Left lung (tissue), 14 donors: Measurements from ENCODE around the gene PHYH. TPM values are rescaled to one million over a fixed set of nuclear protein-coding genes. Genes with fewer than 3 reads are reported as not detected.

Source experiments
- ATAC-seq: fragments of 200-7000 bp; cut with Tn5 transposase; one replicate; pipeline ENCODE4 v1.9.1; 2020; ENCODE audit warnings: moderate library complexity
- DNase-seq, 4 donors: peaks; one replicate each; pipeline ENCODE4 v3.0.0-alpha.2; 2013 to 2020
- H3K27ac ChIP-seq, 2 donors: fragments of 200-600 bp; sonication (generic) in 1 of 2; one replicate each; pipeline versions ENCODE4 v1.5.0 to v1.8.0; 2020 to 2021
- H3K27me3 ChIP-seq, 2 donors: fragments of 200-600 bp; sonication (generic) in 1 of 2; one replicate each; pipeline versions ENCODE4 v1.5.0 to v1.8.0; 2020 to 2021
- H3K36me3 ChIP-seq, 2 donors: fragments of 200-600 bp; sonication (generic) in 1 of 2; one replicate each; pipeline versions ENCODE4 v1.5.0 to v1.8.0; 2020 to 2021
- H3K4me1 ChIP-seq, 2 donors: fragments of 200-600 bp; one replicate each; pipeline ENCODE4 v1.8.0; 2021
- H3K4me3 ChIP-seq, 2 donors: fragments of 200-600 bp; sonication (generic) in 1 of 2; one replicate each; pipeline versions ENCODE4 v1.5.0 to v1.8.0; 2020 to 2021; ENCODE audit warnings: mild to moderate bottlenecking in 1 of 2
- H3K9me3 ChIP-seq, 2 donors: fragments of 200-600 bp; sonication (generic) in 1 of 2; one replicate each; pipeline versions ENCODE4 v1.5.0 to v1.8.0; 2020 to 2021
- intact Hi-C, 2 donors: fragments of 100-400 bp; cut with DNase I; formaldehyde crosslinking; loops; one replicate each; pipeline versions ENCODE4 v1.11.2 to v1.14.2; 2022
- long read RNA-seq, 12 donors: library from polyadenylated mRNA in 2 of 12; unstranded in 2 of 12; transcript quantifications; one replicate each; pipeline ENCODE4 v2.0.0 and lab custom pipeline, GENCODE V29; 2019 to 2026
- polyA plus RNA-seq, 6 donors: library from polyadenylated mRNA; unstranded; fragments of 120-200 nt; gene quantifications; one replicate each; pipeline ENCODE4 v1.2.1, GENCODE V29; 2013; ENCODE audit not compliant: insufficient read length in 6 of 6
- total RNA-seq, 2 donors: library from RNA; stranded (reverse); fragmentation: NEBNext Ultra II Directional; extraction: Animal tissue kit (Norgen Biotek cat#: 25700); gene quantifications; one replicate each; pipeline ENCODE4 v1.2.1, GENCODE V29; 2021
- TF ChIP-seq, protein P1 (sequence below), 2 donors: fragments of 200-600 bp; sonication (generic) in 1 of 2; IDR thresholded peaks; one replicate each; pipeline versions ENCODE4 v1.5.0 to v1.8.0; 2021; ENCODE audit warnings: antibody characterized with exemption in 2 of 2
- donor health status: DM: no; HTN: yes; CAD: no.
- donor health status: DM: no; HTN: no; CAD: no.

The PHYH gene
- 10 to 100 TPM; 26.4 to 46.9 TPM for total RNA-seq
- 10 to 100 TPM; 28.0 to 33.0 (median 31.1) TPM for polyA plus RNA-seq
- long read RNA-seq, donor 1, transcript PHYH-201 (9 exons, 1,577 nt), result major isoform, 15 of 15 reads
- long read RNA-seq, donor 1, partial matches to known transcripts, result 0 of 15 reads
- long read RNA-seq, donor 1, other reads (novel, unspliced or antisense), result 0 of 15 reads
- long read RNA-seq, donor 2, transcript PHYH-201 (9 exons, 1,577 nt), result major isoform, 13 of 13 reads
- long read RNA-seq, donor 2, partial matches to known transcripts, result 0 of 13 reads
- long read RNA-seq, donor 2, other reads (novel, unspliced or antisense), result 0 of 13 reads
- long read RNA-seq, donor 3, transcript PHYH-201 (9 exons, 1,577 nt), result major isoform, 22 of 22 reads
- long read RNA-seq, donor 3, partial matches to known transcripts, result 0 of 22 reads
- long read RNA-seq, donor 3, other reads (novel, unspliced or antisense), result 0 of 22 reads
- long read RNA-seq, donor 4, transcript PHYH-201 (9 exons, 1,577 nt), result major isoform, 48 of 57 reads
- long read RNA-seq, donor 4, partial matches to known transcripts, result 4 of 57 reads
- long read RNA-seq, donor 4, other reads (novel, unspliced or antisense), result 4 of 57 reads
- long read RNA-seq, donor 5, transcript PHYH-201 (9 exons, 1,577 nt), result major isoform, 16 of 21 reads
- long read RNA-seq, donor 5, partial matches to known transcripts, result 0 of 21 reads
- long read RNA-seq, donor 5, other reads (novel, unspliced or antisense), result 5 of 21 reads
- long read RNA-seq, donor 6, transcript PHYH-201 (9 exons, 1,577 nt), result major isoform, 21 of 23 reads
- long read RNA-seq, donor 6, partial matches to known transcripts, result 0 of 23 reads
- long read RNA-seq, donor 6, other reads (novel, unspliced or antisense), result 0 of 23 reads
- long read RNA-seq, donor 7, transcript PHYH-201 (9 exons, 1,577 nt), result major isoform, 13 of 13 reads
- long read RNA-seq, donor 7, partial matches to known transcripts, result 0 of 13 reads
- long read RNA-seq, donor 7, other reads (novel, unspliced or antisense), result 0 of 13 reads
- long read RNA-seq, donor 8, transcript PHYH-201 (9 exons, 1,577 nt), result major isoform, 15 of 15 reads
- long read RNA-seq, donor 8, partial matches to known transcripts, result 0 of 15 reads
- long read RNA-seq, donor 8, other reads (novel, unspliced or antisense), result 0 of 15 reads
- long read RNA-seq, donor 9, result 0 reads
- long read RNA-seq, donor 10, transcript PHYH-201 (9 exons, 1,577 nt), result major isoform, 26 of 31 reads
- long read RNA-seq, donor 10, partial matches to known transcripts, result 2 of 31 reads
- long read RNA-seq, donor 10, other reads (novel, unspliced or antisense), result 3 of 31 reads
- long read RNA-seq, donor 11, transcript PHYH-201 (9 exons, 1,577 nt), result major isoform, 13 of 15 reads
- long read RNA-seq, donor 11, partial matches to known transcripts, result 0 of 15 reads
- long read RNA-seq, donor 11, other reads (novel, unspliced or antisense), result 0 of 15 reads
- long read RNA-seq, donor 12, transcript PHYH-201 (9 exons, 1,577 nt), result major isoform, 7 of 8 reads
- long read RNA-seq, donor 12, partial matches to known transcripts, result 0 of 8 reads
- long read RNA-seq, donor 12, other reads (novel, unspliced or antisense), result 0 of 8 reads

DNA sequence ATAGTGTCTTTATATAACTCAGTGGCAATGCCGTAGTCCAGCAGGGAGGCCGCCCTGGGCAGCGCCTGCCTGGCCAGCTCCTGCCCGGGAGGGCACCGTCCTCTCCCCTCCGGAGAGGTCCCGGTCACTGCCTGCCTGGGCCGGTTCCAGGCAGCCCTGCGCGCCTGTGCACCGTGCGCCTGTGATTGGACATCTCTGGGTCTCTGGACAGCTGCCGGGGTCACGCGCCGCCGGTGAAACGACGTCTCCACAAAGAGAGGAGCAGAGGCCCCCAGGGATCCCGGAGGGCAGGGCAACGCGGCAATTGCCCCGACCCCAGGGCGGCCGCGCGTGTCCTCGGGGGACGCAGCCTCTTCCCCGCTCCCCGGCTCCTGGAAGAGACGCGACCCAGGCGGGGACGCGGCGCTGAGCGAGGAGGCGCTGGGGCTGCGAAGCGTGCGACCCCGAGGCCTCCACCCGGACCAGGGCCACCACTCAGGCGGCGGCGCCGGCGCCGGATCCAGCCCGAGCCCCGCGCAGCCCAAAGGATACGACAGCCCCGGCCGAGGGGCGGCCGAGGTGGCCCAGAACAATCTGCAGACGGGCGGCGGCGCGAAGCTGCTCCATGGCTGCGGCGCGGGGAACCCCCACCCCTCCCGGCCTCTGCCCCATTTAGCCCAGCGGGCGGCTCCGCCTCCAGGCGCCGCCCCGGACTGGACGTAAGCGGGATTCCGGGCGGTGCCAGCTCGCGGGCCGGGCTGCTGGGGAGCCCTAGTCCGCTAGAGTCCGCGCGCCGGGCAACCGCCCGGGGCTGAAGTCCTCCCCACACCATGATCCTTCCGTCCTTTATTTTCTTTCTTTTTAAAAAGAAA is at the start of gene PHYH:
Gene PHYH (minus strand): TSS at position 628 of the 851 bp plus-strand sequence. CDS start 22 bp downstream, at position 606.
- DNase-seq (peak; percentile 85 to 98 (median 94)), ATAC-seq (peak; percentile 93)
- Histone ChIP-seq H3K4me3 (peak within 1 kb of the TSS; percentile 72 to 77), H3K4me1 (peaks cover 0 to 28% of the 10 kb centered on the region in 2 donors), H3K27ac (peak within 1 kb of the TSS; percentile 96 to 100), H3K36me3 (no peaks in the 10 kb centered on the region), H3K9me3 (no peaks in the 10 kb centered on the region), H3K27me3 (no peaks in the 10 kb centered on the region)
- TF ChIP-seq, protein P1, sequence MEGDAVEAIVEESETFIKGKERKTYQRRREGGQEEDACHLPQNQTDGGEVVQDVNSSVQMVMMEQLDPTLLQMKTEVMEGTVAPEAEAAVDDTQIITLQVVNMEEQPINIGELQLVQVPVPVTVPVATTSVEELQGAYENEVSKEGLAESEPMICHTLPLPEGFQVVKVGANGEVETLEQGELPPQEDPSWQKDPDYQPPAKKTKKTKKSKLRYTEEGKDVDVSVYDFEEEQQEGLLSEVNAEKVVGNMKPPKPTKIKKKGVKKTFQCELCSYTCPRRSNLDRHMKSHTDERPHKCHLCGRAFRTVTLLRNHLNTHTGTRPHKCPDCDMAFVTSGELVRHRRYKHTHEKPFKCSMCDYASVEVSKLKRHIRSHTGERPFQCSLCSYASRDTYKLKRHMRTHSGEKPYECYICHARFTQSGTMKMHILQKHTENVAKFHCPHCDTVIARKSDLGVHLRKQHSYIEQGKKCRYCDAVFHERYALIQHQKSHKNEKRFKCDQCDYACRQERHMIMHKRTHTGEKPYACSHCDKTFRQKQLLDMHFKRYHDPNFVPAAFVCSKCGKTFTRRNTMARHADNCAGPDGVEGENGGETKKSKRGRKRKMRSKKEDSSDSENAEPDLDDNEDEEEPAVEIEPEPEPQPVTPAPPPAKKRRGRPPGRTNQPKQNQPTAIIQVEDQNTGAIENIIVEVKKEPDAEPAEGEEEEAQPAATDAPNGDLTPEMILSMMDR (IDR thresholded peaks at IDR 0.05), result no peak
- intact Hi-C loops, result no loop called here

DNA sequence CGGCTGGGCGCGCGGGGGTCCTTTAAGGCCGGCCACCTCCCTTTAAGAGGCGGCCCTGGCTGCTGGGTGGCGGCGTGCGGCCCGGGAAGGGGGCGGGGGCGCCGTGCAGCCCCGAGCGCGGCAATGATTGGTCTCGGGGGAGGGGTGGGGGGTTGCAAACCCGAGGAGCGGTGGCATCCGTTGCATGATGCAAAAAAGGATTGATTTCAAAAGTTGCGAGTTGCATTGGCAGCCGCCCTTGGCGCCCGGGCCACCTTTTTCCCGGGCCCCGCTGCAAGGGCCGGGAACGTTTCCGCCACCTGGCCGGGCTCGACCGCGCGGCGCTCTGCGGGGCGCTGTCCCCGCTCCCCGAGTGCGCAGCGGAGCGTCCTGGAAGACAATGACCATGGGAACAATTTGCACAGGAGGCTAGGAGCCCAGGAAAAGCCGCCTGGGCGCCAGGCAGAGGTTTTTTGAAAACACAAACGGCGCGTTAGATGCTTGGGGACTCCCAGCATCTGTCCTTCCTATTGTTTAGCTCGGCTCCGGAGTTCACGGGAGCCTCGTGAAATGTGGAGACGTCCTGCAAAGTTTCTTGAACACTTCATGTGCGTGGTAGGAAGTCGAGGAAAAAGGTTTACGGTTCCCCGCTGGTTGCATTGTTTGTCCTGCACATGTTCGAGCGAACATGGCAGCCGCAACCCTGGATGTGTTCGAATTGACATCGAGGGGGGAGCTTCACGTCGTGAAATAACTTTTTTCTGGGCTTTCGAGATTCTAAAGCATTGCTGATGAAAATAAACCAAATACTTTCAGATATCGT is 48.6 kb upstream of the PHYH start, which contains the start of gene SEPHS1:
Gene SEPHS1 (minus strand): TSS at position 78 of the 802 bp plus-strand sequence. CDS start 3,343 bp downstream, outside the sequence.
- Histone ChIP-seq H3K4me3 (peak within 1 kb of the TSS; percentile 64 to 75), H3K4me1 (peaks cover 0 to 37% of the 10 kb centered on the region in 2 donors), H3K9me3 (no peaks in the 10 kb centered on the region), H3K36me3 (no peaks in the 10 kb centered on the region), H3K27me3 (peaks cover 9 to 25% of the 10 kb centered on the region in 2 donors), H3K27ac (peak within 1 kb of the TSS; percentile 90)
- DNase-seq (peak; percentile 72 to 90 (median 80)), ATAC-seq (peak; percentile 81)
- intact Hi-C loops, result no loop called here
- TF ChIP-seq, protein P1 (IDR thresholded peaks at IDR 0.05), result no peak

DNA sequence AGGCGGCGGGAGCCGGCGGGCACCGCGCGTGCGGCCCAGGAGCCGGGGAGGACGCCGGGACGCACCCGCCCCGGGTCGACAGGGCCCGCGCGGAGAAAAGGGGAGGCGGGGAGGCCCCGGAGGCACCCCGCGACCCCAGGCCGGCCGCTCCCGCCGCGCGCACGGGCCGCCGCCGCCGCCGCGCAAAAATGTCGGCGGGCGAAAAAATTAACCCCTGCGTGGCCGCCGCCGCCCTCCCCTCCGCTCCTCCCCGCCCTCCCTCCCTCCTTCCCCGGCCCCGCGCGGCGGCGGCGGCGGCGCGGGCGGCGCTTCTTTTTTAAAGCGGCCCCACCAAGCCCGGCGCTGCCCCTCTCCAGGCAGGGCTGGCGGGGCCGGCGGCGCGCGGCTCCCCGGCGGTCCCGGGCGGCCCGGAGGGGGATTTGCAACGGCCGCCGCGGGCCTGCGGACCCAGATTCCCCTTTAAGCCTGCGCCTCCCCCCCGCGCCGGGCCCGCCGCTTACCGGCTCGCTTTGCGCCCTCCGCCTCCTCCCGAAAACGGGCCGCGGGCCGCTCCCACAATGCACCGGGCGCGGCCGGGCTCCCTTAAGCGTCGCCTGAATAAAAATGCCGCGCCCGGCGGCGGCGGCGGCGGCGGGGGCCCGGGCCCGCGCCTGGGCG is 47.8 kb upstream of the PHYH start:
- TF ChIP-seq, protein P1 (IDR thresholded peaks at IDR 0.05), result no peak
- H3K9me3 ChIP-seq, result no peaks in the 10 kb centered on the region
- intact Hi-C loops, result no loop called here

More for the DNA sequence above, 47.8 kb upstream of the PHYH start:
- peaks cover 0 to under 1% of the 10 kb centered on the region in 2 donors for H3K36me3 ChIP-seq
- DNase-seq (peak; percentile 78 to 95 (median 84)), ATAC-seq (peak; percentile 72)
- peak overlapping the region; percentile 90 for H3K27ac ChIP-seq
- peaks cover 0 to 37% of the 10 kb centered on the region in 2 donors for H3K4me1 ChIP-seq
- peaks cover 9 to 17% of the 10 kb centered on the region in 2 donors for H3K27me3 ChIP-seq
- peak overlapping the region; percentile 49 to 64 for H3K4me3 ChIP-seq
